ENCODE results near the gene UNC13A.

DNA sequence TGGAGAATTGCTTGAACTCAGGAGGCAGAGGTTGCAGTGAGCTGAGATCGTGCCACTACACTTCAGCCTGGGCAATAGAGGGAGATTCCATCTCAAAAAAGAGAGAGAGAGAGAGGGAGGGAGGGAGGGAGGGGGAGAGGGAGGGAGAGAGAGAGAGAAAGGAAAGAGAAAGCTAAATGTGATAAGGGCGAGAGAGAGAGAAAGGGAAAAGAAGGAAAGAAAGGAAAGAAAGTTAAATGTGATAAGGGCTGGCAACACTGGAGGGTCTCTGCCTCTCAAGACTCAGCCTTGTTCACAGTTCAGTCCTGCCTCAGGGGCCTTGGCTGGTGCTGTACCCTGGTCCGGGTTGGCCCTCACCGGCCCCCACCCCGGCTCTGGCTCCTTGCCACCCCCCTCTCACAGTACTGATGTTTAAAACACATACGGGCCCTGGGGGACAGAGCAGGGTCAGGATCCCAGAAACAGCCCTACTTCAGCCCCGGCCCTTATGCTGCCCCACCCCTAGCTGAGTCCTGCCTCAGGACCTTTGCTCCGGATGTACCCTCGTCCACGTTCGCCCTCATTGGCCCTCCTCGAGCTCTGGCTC, 34.6 kb upstream of the UNC13A start:
- TF ChIP-seq POLR2AphosphoS5 (IDR thresholded peaks at IDR 0.05; ENCODE audit: low read depth, low read length): no peak; the same call in 1 of the 2 replicates
- TF ChIP-seq SIN3A (IDR thresholded peaks at IDR 0.05; ENCODE audit: borderline replicate concordance, insufficient read depth, low read length): no peak
- TF ChIP-seq, protein P1, sequence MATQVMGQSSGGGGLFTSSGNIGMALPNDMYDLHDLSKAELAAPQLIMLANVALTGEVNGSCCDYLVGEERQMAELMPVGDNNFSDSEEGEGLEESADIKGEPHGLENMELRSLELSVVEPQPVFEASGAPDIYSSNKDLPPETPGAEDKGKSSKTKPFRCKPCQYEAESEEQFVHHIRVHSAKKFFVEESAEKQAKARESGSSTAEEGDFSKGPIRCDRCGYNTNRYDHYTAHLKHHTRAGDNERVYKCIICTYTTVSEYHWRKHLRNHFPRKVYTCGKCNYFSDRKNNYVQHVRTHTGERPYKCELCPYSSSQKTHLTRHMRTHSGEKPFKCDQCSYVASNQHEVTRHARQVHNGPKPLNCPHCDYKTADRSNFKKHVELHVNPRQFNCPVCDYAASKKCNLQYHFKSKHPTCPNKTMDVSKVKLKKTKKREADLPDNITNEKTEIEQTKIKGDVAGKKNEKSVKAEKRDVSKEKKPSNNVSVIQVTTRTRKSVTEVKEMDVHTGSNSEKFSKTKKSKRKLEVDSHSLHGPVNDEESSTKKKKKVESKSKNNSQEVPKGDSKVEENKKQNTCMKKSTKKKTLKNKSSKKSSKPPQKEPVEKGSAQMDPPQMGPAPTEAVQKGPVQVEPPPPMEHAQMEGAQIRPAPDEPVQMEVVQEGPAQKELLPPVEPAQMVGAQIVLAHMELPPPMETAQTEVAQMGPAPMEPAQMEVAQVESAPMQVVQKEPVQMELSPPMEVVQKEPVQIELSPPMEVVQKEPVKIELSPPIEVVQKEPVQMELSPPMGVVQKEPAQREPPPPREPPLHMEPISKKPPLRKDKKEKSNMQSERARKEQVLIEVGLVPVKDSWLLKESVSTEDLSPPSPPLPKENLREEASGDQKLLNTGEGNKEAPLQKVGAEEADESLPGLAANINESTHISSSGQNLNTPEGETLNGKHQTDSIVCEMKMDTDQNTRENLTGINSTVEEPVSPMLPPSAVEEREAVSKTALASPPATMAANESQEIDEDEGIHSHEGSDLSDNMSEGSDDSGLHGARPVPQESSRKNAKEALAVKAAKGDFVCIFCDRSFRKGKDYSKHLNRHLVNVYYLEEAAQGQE (IDR thresholded peaks at IDR 0.05; ENCODE audit: insufficient read depth in 1 of 2, low read depth in 2 of 2, low read length in 2 of 2): no peak

Data from PFSK-1 (cell line).